GM12878 (cell line): Measurements from ENCODE around the gene SMC3. TPM values are rescaled to one million over a fixed set of nuclear protein-coding genes. Genes with fewer than 3 reads are reported as not detected.

Source experiments
- ATAC-seq: fragments of 200-7000 bp; cut with Tn5 transposase; 3 replicates; pipeline ENCODE4 v1.9.1; 2020; ENCODE audit warnings: mild to moderate bottlenecking, moderate library complexity
- BruUV-seq: library from RNA; stranded (reverse); fragments of 400-500 nt; replicated peaks from 2 replicates; lab custom pipeline; 2021; lab: Mats Ljungman, UMichigan
- CTCF ChIA-PET: fragments of 300-600 bp; sonication (Branson Sonifier 250); formaldehyde crosslinking; extraction: SDS; loops from one replicate; lab custom pipeline; 2021; ENCODE audit warnings: inconsistent platforms; lab: Yijun Ruan, JAX
- POLR2A ChIA-PET: fragments of 350-600 bp; formaldehyde crosslinking; extraction: SDS; loops from one replicate; lab custom pipeline; 2021; ENCODE audit warnings: inconsistent platforms; lab: Charles Lee
- RAD21 ChIA-PET: fragments of 300-600 bp; sonication (Branson Sonifier 250); formaldehyde crosslinking; loops from one replicate; lab custom pipeline; 2023; ENCODE audit warnings: antibody characterized with exemption; ENCODE audit not compliant: unreplicated experiment; lab: Charles Lee
- SMC1A ChIA-PET: fragments of 300-600 bp; sonication (Branson Sonifier 250); formaldehyde crosslinking; loops from one replicate; lab custom pipeline; 2023; ENCODE audit not compliant: unreplicated experiment, uncharacterized antibody; lab: Charles Lee
- DNase-seq: peaks from one replicate; pipeline ENCODE4 v3.0.0-alpha.2; 2011; ENCODE audit warnings: low read depth, low spot score
- FAIRE-seq: peaks from 3 replicates; lab custom pipeline; 2011; peaks lifted over from hg19 to GRCh38; lab: Jason Lieb, UNC
- H2AFZ ChIP-seq: 2 replicates; pipeline ENCODE4 v1.6.0; 2011; ENCODE audit warnings: low read depth, low read length, control low read depth; ENCODE audit not compliant: control insufficient read depth
- H3K27ac ChIP-seq: 2 replicates; pipeline ENCODE4 v1.5.1; 2011; ENCODE audit warnings: control low read depth; ENCODE audit not compliant: control insufficient read depth, insufficient read depth
- H3K27me3 ChIP-seq, 2 experiments: replicated peaks in 1 of 2; 2 replicates each; pipeline versions ENCODE4 v1.6.0 to v1.6.1; 2011; ENCODE audit warnings: low read length in 1 of 2; ENCODE audit not compliant: control insufficient read depth in 2 of 2, insufficient read depth in 2 of 2
- H3K36me3 ChIP-seq, 2 experiments: 2 replicates each; pipeline ENCODE4 v1.5.1; 2011; ENCODE audit warnings: low read length in 1 of 2; ENCODE audit not compliant: control insufficient read depth in 2 of 2, insufficient read depth in 2 of 2
- H3K4me1 ChIP-seq: 2 replicates; pipeline ENCODE4 v1.6.1; 2011; ENCODE audit warnings: mild to moderate bottlenecking, low read length, moderate library complexity, mixed read lengths; ENCODE audit not compliant: control insufficient read depth, insufficient read depth
- H3K4me2 ChIP-seq: 2 replicates; pipeline ENCODE4 v1.6.0; 2011; ENCODE audit warnings: control low read depth; ENCODE audit not compliant: control insufficient read depth, insufficient read depth
- H3K4me3 ChIP-seq: fragments of 200-600 bp; sonication (generic); 2 replicates; pipeline ENCODE4 v1.5.1; 2016
- H3K79me2 ChIP-seq: 2 replicates; pipeline ENCODE4 v1.6.0; 2011; ENCODE audit warnings: low read length; ENCODE audit not compliant: control insufficient read depth, insufficient read depth
- H3K9ac ChIP-seq: 2 replicates; pipeline ENCODE4 v1.8.0; 2011; ENCODE audit warnings: low read length, control low read depth, mixed read lengths; ENCODE audit not compliant: control insufficient read depth, insufficient read depth
- H3K9me3 ChIP-seq: replicated peaks from 3 replicates; pipeline ENCODE4 v1.5.1; 2011; ENCODE audit warnings: mild to moderate bottlenecking, low read length; ENCODE audit not compliant: control insufficient read depth, insufficient read depth
- H4K20me1 ChIP-seq: 2 replicates; pipeline ENCODE4 v1.6.0; 2011; ENCODE audit not compliant: control insufficient read depth, insufficient read depth
- BRCA1 ChIP-seq: IDR thresholded peaks from 2 replicates; pipeline ENCODE4 v1.6.1; 2011; ENCODE audit warnings: low read depth, low read length, improper control_type of control experiment
- HSF1 ChIP-seq: fragments of 150-350 bp; IDR thresholded peaks from 2 replicates; pipeline ENCODE4 v1.6.1; 2014; ENCODE audit warnings: mild to moderate bottlenecking, low read depth, low read length
- SPI1 ChIP-seq: IDR thresholded peaks from 2 replicates; pipeline ENCODE4 v1.6.1; 2011; ENCODE audit warnings: low read depth, mild to moderate bottlenecking, low read length, moderate library complexity, borderline replicate concordance; ENCODE audit not compliant: insufficient read depth
- TCF12 ChIP-seq: IDR thresholded peaks from 2 replicates; pipeline ENCODE4 v1.6.1; 2011; ENCODE audit warnings: low read depth, mild to moderate bottlenecking, low read length
- WGBS: methylation state at CpG from one replicate; pipeline ENCODE4 v1.1.6; 2016; ENCODE audit warnings: low lambda C conversion rate; ENCODE audit not compliant: insufficient replicate concordance, insufficient coverage; ENCODE audit errors: missing lambda C conversion rate; 5-methylcytosine and 5-hydroxymethylcytosine counted together
- in situ Hi-C: fragments of 300-500 bp; cut with MboI; formaldehyde crosslinking; loops from 9 replicates; pipeline ENCODE4 v1.14.3; 2018; ENCODE audit warnings: mixed read lengths
- intact Hi-C: fragments of 100-400 bp; cut with micrococcal nuclease; formaldehyde crosslinking; loops from one replicate; pipeline ENCODE4 v1.14.2; 2022; ENCODE audit not compliant: unreplicated experiment
- polyA plus RNA-seq, 11 experiments: library from polyadenylated mRNA; depleted of rRNA in 4 of 11; unstranded in 6 of 11; stranded (reverse) in 5 of 11; fragments of >200 nt; fragmentation: Nextera tagmentation in 4 of 11; fragmentation: Illumina TruSeq in 1 of 11; extraction: Ambion mirVana in 4 of 11; extraction: Trizol in 1 of 11; gene quantifications; 1 replicate in 1 of 11; 2 replicates in 10 of 11; pipeline versions ENCODE4 v1.2.1 to v1.2.3, GENCODE V29; 2011 to 2016; ENCODE audit warnings: inconsistent platforms in 2 of 11, missing spikeins in 2 of 11, low read depth in 1 of 11
- total RNA-seq, 4 experiments: library from RNA; depleted of rRNA in 3 of 4; stranded (reverse); fragments of >200 nt in 3 of 4; fragmentation: Illumina TruSeq in 1 of 4; extraction: Trizol in 1 of 4; gene quantifications; 2 replicates each; pipeline versions ENCODE4 v1.2.1 to v1.2.3, GENCODE V29; 2013 to 2021

SMC3 gene
- total and polyA plus RNA-seq, 10 of the 15 experiments (the other 5 are each of a cell fraction or from before 2014, with no cell fraction given), result 30.4 to 123 (median 48.3) TPM

GRCh38 chr10:110649347-110650264, 82.1 kb downstream of the SMC3 start:
- no peak overlapping the region for H3K4me2 ChIP-seq
- peaks cover 11% of the 10 kb centered on the region for H3K4me1 ChIP-seq
- H3K27ac ChIP-seq, result no peak overlapping the region
- intact Hi-C loops, result loop anchor here (10.0 kb wide), 1 partner anchor 65 kb away; no protein-coding TSS in a partner anchor
- H3K4me3 ChIP-seq, result no peak overlapping the region
- RAD21 ChIA-PET, result interaction anchor here (0.9 to 1.1 kb wide), 3 partner anchors 34 to 39 kb away, joined by 3 read pairs; no protein-coding TSS in a partner anchor
- H3K27me3 ChIP-seq, result peaks cover 2 to 7% of the 10 kb centered on the region in 2 experiments; a peak in 3 of 4 replicates
- DNase-seq (no peak), FAIRE-seq (no peak), ATAC-seq (no peak)
- POLR2A ChIA-PET, result interaction anchor here (1.5 kb wide), 1 partner anchor 11 kb away, joined by 3 read pairs; no protein-coding TSS in a partner anchor
- SMC1A ChIA-PET, result interaction anchor here (0.7 to 4.6 kb wide), 7 partner anchors 8 to 41 kb away, joined by 4 to 16 read pairs (median 5); no protein-coding TSS in a partner anchor
- in situ Hi-C loops, result no loop called here
- H3K9ac ChIP-seq, result no peak overlapping the region
- no peaks in the 10 kb centered on the region for H3K36me3 ChIP-seq
- no peaks in the 10 kb centered on the region for H3K9me3 ChIP-seq
- no peak for TF ChIP-seq BRCA1
- peak; percentile 56; the same call in 1 of the 2 replicates for TF ChIP-seq TCF12
- peak; percentile 76 for TF ChIP-seq SPI1
- no peak for TF ChIP-seq HSF1
- H3K79me2 ChIP-seq, result no peaks in the 10 kb centered on the region
- H4K20me1 ChIP-seq, result no peaks in the 10 kb centered on the region
- CTCF ChIA-PET, result interaction anchor here (1.0 to 2.5 kb wide), 6 partner anchors 13 to 339 kb away, joined by 3 to 14 read pairs (median 5); no protein-coding TSS in a partner anchor
- no peak overlapping the region for H2AFZ ChIP-seq
- 50% methylated on average over 6 of the region's 6 CpGs for WGBS
- BruUV-seq, result no TSS peak
